HL-60 (cell line): ENCODE results near the gene ENTPD3.

Experiments used
- DNase-seq, 2 experiments: peaks; one replicate each; pipeline ENCODE4 v3.0.0-alpha.2; 2010 to 2020; ENCODE audit warnings: low read depth in 1 of 2, low spot score in 1 of 2
- H3K27ac ChIP-seq: fragments of 250-450 bp; sonication (Bioruptor Pico); replicated peaks from 2 replicates; pipeline ENCODE4 v1.5.1; 2020; ENCODE audit warnings: mild to moderate bottlenecking, moderate library complexity
- H3K27me3 ChIP-seq: fragments of 250-450 bp; sonication (Bioruptor Pico); 2 replicates; pipeline ENCODE4 v1.5.1; 2021; ENCODE audit warnings: mild to moderate bottlenecking, moderate library complexity; ENCODE audit not compliant: insufficient read depth, poor library complexity, severe bottlenecking
- H3K4me3 ChIP-seq: replicated peaks from 2 replicates; pipeline ENCODE4 v1.5.1; 2011; ENCODE audit warnings: mild to moderate bottlenecking, control low read depth, low read length; ENCODE audit not compliant: insufficient read depth
- CTCF ChIP-seq: IDR thresholded peaks from one replicate; pipeline ENCODE4 v1.5.1; 2011; ENCODE audit warnings: low read length, control low read depth, inconsistent platforms; ENCODE audit not compliant: insufficient read depth
- GABPA ChIP-seq: IDR thresholded peaks from 2 replicates; pipeline ENCODE4 v1.6.1; 2012; ENCODE audit warnings: low read depth
- POLR2AphosphoS5 ChIP-seq: IDR thresholded peaks from 2 replicates; pipeline ENCODE4 v1.6.1; 2012; ENCODE audit warnings: low read depth
- REST ChIP-seq: IDR thresholded peaks from 2 replicates; pipeline ENCODE4 v1.6.1; 2012; ENCODE audit warnings: low read depth; ENCODE audit not compliant: insufficient replicate concordance
- SPI1 ChIP-seq: IDR thresholded peaks from 2 replicates; pipeline ENCODE4 v1.6.1; 2012; ENCODE audit warnings: low read depth, mild to moderate bottlenecking, borderline replicate concordance
- long read RNA-seq: library from polyadenylated mRNA; unstranded; transcript quantifications from one replicate; pipeline ENCODE4 v2.0.0, GENCODE V29; 2020

ENTPD3 gene
- long read RNA-seq, result 0 reads

GRCh38 chr3:40387001-40387894 lies at the start of gene ENTPD3:
TSS of gene ENTPD3 (plus strand) at chr3:40387184. CDS start at chr3:40388058, 874 bp downstream.
- TF ChIP-seq POLR2AphosphoS5, result no peak
- no peak for TF ChIP-seq CTCF
- TF ChIP-seq SPI1, result no peak
- no peak for TF ChIP-seq GABPA
- no peak for TF ChIP-seq REST

GRCh38 chr3:40339871-40340270 lies 47.1 kb upstream of the ENTPD3 start:
- Histone ChIP-seq H3K27ac (no peak overlapping the region), H3K27me3 (no peaks in the 10 kb centered on the region), H3K4me3 (no peak overlapping the region)
- no peak for DNase-seq
- TF ChIP-seq CTCF (no peak), POLR2AphosphoS5 (no peak), SPI1 (no peak), REST (no peak)

More at GRCh38 chr3:40387001-40387894, at the start of gene ENTPD3:
- no peak for DNase-seq
- no peak within 1 kb of the TSS for H3K4me3 ChIP-seq
- H3K27ac ChIP-seq, result no peak within 1 kb of the TSS
- peaks cover 11% of the 10 kb centered on the region for H3K27me3 ChIP-seq

- Histone ChIP-seq H3K4me3 (no peak overlapping the region), H3K27ac (no peak overlapping the region), H3K27me3 (no peaks in the 10 kb centered on the region)
- TF ChIP-seq SPI1, result no peak
- no peak for TF ChIP-seq POLR2AphosphoS5
- TF ChIP-seq REST, result no peak
- no peak for TF ChIP-seq CTCF
- TF ChIP-seq GABPA, result no peak
- DNase-seq, result no peak
Measured at GRCh38 chr3:40340541-40341170, 46.3 kb upstream of the ENTPD3 start.
